ENCODE measurements around the gene PDE3B.

DNA sequence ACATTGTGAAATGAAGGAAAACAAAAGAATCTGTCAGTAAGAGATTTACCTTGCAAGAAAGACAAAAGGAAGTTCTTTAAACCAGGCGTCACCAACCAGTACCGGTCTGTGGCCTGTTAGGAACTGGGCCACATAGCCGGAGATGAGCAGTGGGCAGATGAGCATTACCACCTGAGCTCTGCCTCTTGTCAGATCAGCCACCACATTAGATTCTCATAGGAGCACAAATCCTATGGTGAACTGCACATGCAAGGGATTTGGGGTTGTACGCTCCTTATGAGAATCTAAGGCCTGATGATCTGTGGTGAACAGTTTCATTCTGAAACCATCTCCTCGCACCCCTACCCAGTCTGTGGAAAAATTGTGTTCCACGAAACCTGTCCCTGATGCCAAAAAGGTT is 140.2 kb downstream of the PDE3B start:
- TF ChIP-seq, protein P1, sequence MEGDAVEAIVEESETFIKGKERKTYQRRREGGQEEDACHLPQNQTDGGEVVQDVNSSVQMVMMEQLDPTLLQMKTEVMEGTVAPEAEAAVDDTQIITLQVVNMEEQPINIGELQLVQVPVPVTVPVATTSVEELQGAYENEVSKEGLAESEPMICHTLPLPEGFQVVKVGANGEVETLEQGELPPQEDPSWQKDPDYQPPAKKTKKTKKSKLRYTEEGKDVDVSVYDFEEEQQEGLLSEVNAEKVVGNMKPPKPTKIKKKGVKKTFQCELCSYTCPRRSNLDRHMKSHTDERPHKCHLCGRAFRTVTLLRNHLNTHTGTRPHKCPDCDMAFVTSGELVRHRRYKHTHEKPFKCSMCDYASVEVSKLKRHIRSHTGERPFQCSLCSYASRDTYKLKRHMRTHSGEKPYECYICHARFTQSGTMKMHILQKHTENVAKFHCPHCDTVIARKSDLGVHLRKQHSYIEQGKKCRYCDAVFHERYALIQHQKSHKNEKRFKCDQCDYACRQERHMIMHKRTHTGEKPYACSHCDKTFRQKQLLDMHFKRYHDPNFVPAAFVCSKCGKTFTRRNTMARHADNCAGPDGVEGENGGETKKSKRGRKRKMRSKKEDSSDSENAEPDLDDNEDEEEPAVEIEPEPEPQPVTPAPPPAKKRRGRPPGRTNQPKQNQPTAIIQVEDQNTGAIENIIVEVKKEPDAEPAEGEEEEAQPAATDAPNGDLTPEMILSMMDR (IDR thresholded peaks at IDR 0.05), result no peak
- TF ChIP-seq POLR2A (IDR thresholded peaks at IDR 0.05), result no peak

Data from upper lobe of left lung (tissue), 4 donors.